22Rv1 (cell line): ENCODE data around the gene CXorf49B.
"Not testable (repeated sequence)": the region's sequence is repeated elsewhere in the genome, so short reads cannot be mapped to it uniquely, and the experiment has no call there.

Experiments used
- ZFX ChIP-seq: fragments of 450-650 bp; IDR thresholded peaks from 2 replicates; pipeline ENCODE4 v1.6.1; 2017; ENCODE audit warnings: antibody characterized with exemption, borderline replicate concordance
- TF ChIP-seq, protein P1 (sequence below): fragments of 450-650 bp; IDR thresholded peaks from 2 replicates; pipeline ENCODE4 v1.5.1; 2017; ENCODE audit warnings: mild to moderate bottlenecking

DNA sequence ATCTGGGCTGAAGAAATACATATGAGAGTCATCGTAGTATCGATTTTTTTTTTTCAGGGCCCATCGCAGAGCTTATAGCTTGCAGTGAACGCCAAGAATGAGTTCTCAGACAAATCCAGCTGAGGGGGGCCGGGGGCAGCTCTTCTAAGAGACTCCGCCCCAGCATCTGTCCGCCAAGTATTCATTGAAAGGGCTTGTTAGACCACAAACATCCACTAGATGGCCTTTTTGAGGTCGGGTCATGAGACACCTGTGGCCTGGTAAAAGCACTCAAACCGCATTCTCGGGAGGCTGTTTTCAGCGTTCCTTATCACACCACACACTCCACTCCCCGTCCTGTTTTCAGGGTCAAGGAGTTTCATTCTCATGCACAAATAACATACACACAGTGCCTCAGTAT lies 15.2 kb downstream of the CXorf49B start:
- TF ChIP-seq, protein P1, sequence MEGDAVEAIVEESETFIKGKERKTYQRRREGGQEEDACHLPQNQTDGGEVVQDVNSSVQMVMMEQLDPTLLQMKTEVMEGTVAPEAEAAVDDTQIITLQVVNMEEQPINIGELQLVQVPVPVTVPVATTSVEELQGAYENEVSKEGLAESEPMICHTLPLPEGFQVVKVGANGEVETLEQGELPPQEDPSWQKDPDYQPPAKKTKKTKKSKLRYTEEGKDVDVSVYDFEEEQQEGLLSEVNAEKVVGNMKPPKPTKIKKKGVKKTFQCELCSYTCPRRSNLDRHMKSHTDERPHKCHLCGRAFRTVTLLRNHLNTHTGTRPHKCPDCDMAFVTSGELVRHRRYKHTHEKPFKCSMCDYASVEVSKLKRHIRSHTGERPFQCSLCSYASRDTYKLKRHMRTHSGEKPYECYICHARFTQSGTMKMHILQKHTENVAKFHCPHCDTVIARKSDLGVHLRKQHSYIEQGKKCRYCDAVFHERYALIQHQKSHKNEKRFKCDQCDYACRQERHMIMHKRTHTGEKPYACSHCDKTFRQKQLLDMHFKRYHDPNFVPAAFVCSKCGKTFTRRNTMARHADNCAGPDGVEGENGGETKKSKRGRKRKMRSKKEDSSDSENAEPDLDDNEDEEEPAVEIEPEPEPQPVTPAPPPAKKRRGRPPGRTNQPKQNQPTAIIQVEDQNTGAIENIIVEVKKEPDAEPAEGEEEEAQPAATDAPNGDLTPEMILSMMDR: not testable (repeated sequence)
- not testable (repeated sequence) for TF ChIP-seq ZFX
